ENCODE results near the gene GALNT17. TPM values are rescaled to one million over a fixed set of nuclear protein-coding genes. Genes with fewer than 3 reads are reported as not detected.

Gene GALNT17
- total RNA-seq, 1 experiment from 2014 or later, result not detected

- POLR2A ChIA-PET (ENCODE audit: low non-redundant PET), result no interaction called here
- no peak overlapping the region for H3K4me3 ChIP-seq (ENCODE audit: low read depth, low read length, poor library complexity, severe bottlenecking)
- BruUV-seq (replicated peaks), result no TSS peak
Observed at GRCh38 chr7:71327946-71328345, 196.0 kb downstream of the GALNT17 start.

GRCh38 chr7:71329030-71329660 lies 197.2 kb downstream of the GALNT17 start:
- BruUV-seq (replicated peaks), result no TSS peak
- intact Hi-C loops (cut with micrococcal nuclease; ENCODE audit: unreplicated experiment), result no loop called here
- DNase-seq (ENCODE audit: low spot score), result no peak
- ChIA-PET CTCF (no interaction called here), POLR2A (ENCODE audit: low non-redundant PET) (no interaction called here)
- Histone ChIP-seq H3K4me3 (ENCODE audit: low read depth, low read length, poor library complexity, severe bottlenecking) (no peak overlapping the region), H3K27ac (ENCODE audit: low read depth, low read length, poor library complexity, severe bottlenecking) (no peak overlapping the region), H3K4me1 (ENCODE audit: insufficient read depth, low read length, poor library complexity, severe bottlenecking) (no peaks in the 10 kb centered on the region), H3K9me3 (ENCODE audit: low read depth, low read length, poor library complexity, severe bottlenecking) (peaks cover 4% of the 10 kb centered on the region), H3K27me3 (replicated peaks; ENCODE audit: insufficient read depth, low read depth, low read length, poor library complexity) (no peaks in the 10 kb centered on the region), H3K36me3 (ENCODE audit: insufficient read depth, low read length, poor library complexity, severe bottlenecking) (no peaks in the 10 kb centered on the region)
- TF ChIP-seq CTCF (conservative IDR thresholded peaks at IDR 0.05; ENCODE audit: low read depth, low read length), result no peak
- no peak for TF ChIP-seq EZH2 (IDR thresholded peaks at IDR 0.05; ENCODE audit: borderline replicate concordance, low read depth, low read length, poor library complexity, severe bottlenecking)

More at GRCh38 chr7:71327946-71328345, 196.0 kb downstream of the GALNT17 start:
- no peak for DNase-seq (ENCODE audit: low spot score)
- Histone ChIP-seq H3K36me3 (ENCODE audit: insufficient read depth, low read length, poor library complexity, severe bottlenecking) (no peaks in the 10 kb centered on the region), H3K27me3 (replicated peaks; ENCODE audit: insufficient read depth, low read depth, low read length, poor library complexity) (no peaks in the 10 kb centered on the region), H3K9me3 (ENCODE audit: low read depth, low read length, poor library complexity, severe bottlenecking) (peaks cover 9% of the 10 kb centered on the region), H3K4me1 (ENCODE audit: insufficient read depth, low read length, poor library complexity, severe bottlenecking) (no peaks in the 10 kb centered on the region), H3K27ac (ENCODE audit: low read depth, low read length, poor library complexity, severe bottlenecking) (no peak overlapping the region)
- intact Hi-C loops (cut with micrococcal nuclease; ENCODE audit: unreplicated experiment), result no loop called here
- CTCF ChIA-PET, result no interaction called here
- TF ChIP-seq CTCF (conservative IDR thresholded peaks at IDR 0.05; ENCODE audit: low read depth, low read length) (no peak), EZH2 (IDR thresholded peaks at IDR 0.05; ENCODE audit: borderline replicate concordance, low read depth, low read length, poor library complexity, severe bottlenecking) (no peak)

GRCh38 chr7:71332207-71332606 lies 200.3 kb downstream of the GALNT17 start:
- ChIA-PET POLR2A (ENCODE audit: low non-redundant PET) (no interaction called here), CTCF (no interaction called here)
- DNase-seq (ENCODE audit: low spot score), result no peak
- peaks cover 12% of the 10 kb centered on the region for H3K9me3 ChIP-seq (ENCODE audit: low read depth, low read length, poor library complexity, severe bottlenecking)
- no peaks in the 10 kb centered on the region for H3K27me3 ChIP-seq (replicated peaks; ENCODE audit: insufficient read depth, low read depth, low read length, poor library complexity)
- no peak overlapping the region for H3K27ac ChIP-seq (ENCODE audit: low read depth, low read length, poor library complexity, severe bottlenecking)
- H3K36me3 ChIP-seq (ENCODE audit: insufficient read depth, low read length, poor library complexity, severe bottlenecking), result no peaks in the 10 kb centered on the region
- H3K4me3 ChIP-seq (ENCODE audit: low read depth, low read length, poor library complexity, severe bottlenecking), result no peak overlapping the region
- intact Hi-C loops (cut with micrococcal nuclease; ENCODE audit: unreplicated experiment), result no loop called here
- H3K4me1 ChIP-seq (ENCODE audit: insufficient read depth, low read length, poor library complexity, severe bottlenecking), result no peaks in the 10 kb centered on the region
- BruUV-seq (replicated peaks), result no TSS peak
- TF ChIP-seq EZH2 (IDR thresholded peaks at IDR 0.05; ENCODE audit: borderline replicate concordance, low read depth, low read length, poor library complexity, severe bottlenecking), result no peak

- intact Hi-C loops (cut with micrococcal nuclease; ENCODE audit: unreplicated experiment), result no loop called here
- Histone ChIP-seq H3K27me3 (replicated peaks; ENCODE audit: insufficient read depth, low read depth, low read length, poor library complexity) (no peaks in the 10 kb centered on the region), H3K9me3 (ENCODE audit: low read depth, low read length, poor library complexity, severe bottlenecking) (peaks cover 13% of the 10 kb centered on the region), H3K36me3 (ENCODE audit: insufficient read depth, low read length, poor library complexity, severe bottlenecking) (no peaks in the 10 kb centered on the region), H3K27ac (ENCODE audit: low read depth, low read length, poor library complexity, severe bottlenecking) (no peak overlapping the region), H3K4me1 (ENCODE audit: insufficient read depth, low read length, poor library complexity, severe bottlenecking) (no peaks in the 10 kb centered on the region), H3K4me3 (ENCODE audit: low read depth, low read length, poor library complexity, severe bottlenecking) (no peak overlapping the region)
- TF ChIP-seq EZH2 (IDR thresholded peaks at IDR 0.05; ENCODE audit: borderline replicate concordance, low read depth, low read length, poor library complexity, severe bottlenecking), result no peak
- TF ChIP-seq CTCF (conservative IDR thresholded peaks at IDR 0.05; ENCODE audit: low read depth, low read length), result no peak
- POLR2A ChIA-PET (ENCODE audit: low non-redundant PET), result no interaction called here
- BruUV-seq (replicated peaks), result no TSS peak
- CTCF ChIA-PET, result no interaction called here
- no peak for DNase-seq (ENCODE audit: low spot score)
Observed at GRCh38 chr7:71334541-71334940, 202.6 kb downstream of the GALNT17 start.

Data from A673 (cell line).